HFFc6 (cell line): ENCODE measurements around the gene INPP5E. TPM values are rescaled to one million over a fixed set of nuclear protein-coding genes. Genes with fewer than 3 reads are reported as not detected.
A peak's percentile ranks its signal among the peaks of the same experiment; 100 is the strongest.

Experiments
- DNase-seq: peaks from one replicate; pipeline ENCODE4 v3.0.0-alpha.2; 2018
- H3K27ac Mint-ChIP-seq: 2 replicates; pipeline ENCODE4 v1.8.0; 2020; ENCODE audit warnings: mild to moderate bottlenecking, mixed read lengths
- H3K27me3 Mint-ChIP-seq: 2 replicates; pipeline ENCODE4 v1.8.0; 2021; ENCODE audit warnings: mild to moderate bottlenecking, moderate library complexity, mixed read lengths; ENCODE audit not compliant: insufficient read depth
- H3K36me3 Mint-ChIP-seq: 2 replicates; pipeline ENCODE4 v1.8.0; 2021; ENCODE audit warnings: low read depth, mixed read lengths
- H3K4me1 Mint-ChIP-seq: 2 replicates; pipeline ENCODE4 v1.8.0; 2020; ENCODE audit warnings: low read depth, mixed read lengths
- H3K4me3 Mint-ChIP-seq: 2 replicates; pipeline ENCODE4 v1.8.0; 2020; ENCODE audit warnings: mild to moderate bottlenecking, moderate library complexity, mixed read lengths
- H3K9me3 Mint-ChIP-seq: 2 replicates; pipeline ENCODE4 v1.8.0; 2020; ENCODE audit warnings: mild to moderate bottlenecking, mixed read lengths
- CTCF ChIP-seq: fragments of 200-600 bp; sonication (generic); IDR thresholded peaks from 2 replicates; pipeline ENCODE4 v1.5.0; 2021; ENCODE audit warnings: antibody characterized with exemption, mild to moderate bottlenecking
- total RNA-seq, 6 experiments: library from RNA; stranded (reverse); fragmentation: NEBNext Ultra II Directional; extraction: Animal tissue kit (Norgen Biotek cat#: 25700); gene quantifications; 2 replicates in 1 of 6; 3 replicates in 5 of 6; pipeline ENCODE4 v1.2.3, GENCODE V29; 2021

Gene INPP5E
- total RNA-seq, 6 experiments from 2014 or later = 11.5 to 14.0 (median 12.3) TPM

GRCh38 chr9:136424750-136425362 lies 14.8 kb downstream of the INPP5E start:
- TF ChIP-seq CTCF = no peak
- Mint-ChIP-seq H3K27ac (peak overlapping the region; percentile 54; the same call in 1 of the 2 replicates), H3K36me3 (peaks cover 22% of the 10 kb centered on the region), H3K4me3 (no peak overlapping the region), H3K27me3 (peaks cover 6% of the 10 kb centered on the region), H3K9me3 (no peaks in the 10 kb centered on the region), H3K4me1 (no peaks in the 10 kb centered on the region)
- no peak for DNase-seq

GRCh38 chr9:136423432-136424146 lies 16.1 kb downstream of the INPP5E start:
- no peak overlapping the region for H3K4me3 Mint-ChIP-seq
- DNase-seq = no peak
- TF ChIP-seq CTCF = no peak
- peaks cover 19% of the 10 kb centered on the region for H3K36me3 Mint-ChIP-seq
- H3K4me1 Mint-ChIP-seq = no peaks in the 10 kb centered on the region
- peaks cover 2% of the 10 kb centered on the region for H3K27me3 Mint-ChIP-seq
- no peak overlapping the region for H3K27ac Mint-ChIP-seq
- no peaks in the 10 kb centered on the region for H3K9me3 Mint-ChIP-seq

GRCh38 chr9:136422876-136423275 lies 16.8 kb downstream of the INPP5E start:
- Mint-ChIP-seq H3K27me3 (peaks cover 4% of the 10 kb centered on the region), H3K4me3 (no peak overlapping the region; the same call in 1 of the 2 replicates), H3K9me3 (no peaks in the 10 kb centered on the region), H3K4me1 (no peaks in the 10 kb centered on the region), H3K27ac (no peak overlapping the region), H3K36me3 (peaks cover 18% of the 10 kb centered on the region)
- DNase-seq = no peak
- TF ChIP-seq CTCF = no peak

GRCh38 chr9:136421791-136422190 lies 17.9 kb downstream of the INPP5E start:
- Mint-ChIP-seq H3K36me3 (peaks cover 19% of the 10 kb centered on the region), H3K4me1 (no peaks in the 10 kb centered on the region)

GRCh38 chr9:136419092-136419420 lies 20.6 kb downstream of the INPP5E start:
- Mint-ChIP-seq H3K9me3 (no peaks in the 10 kb centered on the region), H3K36me3 (peaks cover 30% of the 10 kb centered on the region), H3K27me3 (peaks cover 5% of the 10 kb centered on the region), H3K27ac (no peak overlapping the region), H3K4me3 (no peak overlapping the region), H3K4me1 (no peaks in the 10 kb centered on the region)
- no peak for DNase-seq
- TF ChIP-seq CTCF = no peak

More at GRCh38 chr9:136421791-136422190, 17.9 kb downstream of the INPP5E start:
- no peak overlapping the region for H3K27ac Mint-ChIP-seq
- no peaks in the 10 kb centered on the region for H3K9me3 Mint-ChIP-seq
- no peak overlapping the region for H3K4me3 Mint-ChIP-seq
- DNase-seq = no peak
- TF ChIP-seq CTCF = no peak
- H3K27me3 Mint-ChIP-seq = peaks cover 7% of the 10 kb centered on the region
